ENCODE measurements around the gene ACP4. TPM values are rescaled to one million over a fixed set of nuclear protein-coding genes. Genes with fewer than 3 reads are reported as not detected.
"Not testable (repeated sequence)": the region's sequence is repeated elsewhere in the genome, so short reads cannot be mapped to it uniquely, and the experiment has no call there.

Gene ACP4
- total RNA-seq, 1 donor from 2014 or later = not detected

DNA sequence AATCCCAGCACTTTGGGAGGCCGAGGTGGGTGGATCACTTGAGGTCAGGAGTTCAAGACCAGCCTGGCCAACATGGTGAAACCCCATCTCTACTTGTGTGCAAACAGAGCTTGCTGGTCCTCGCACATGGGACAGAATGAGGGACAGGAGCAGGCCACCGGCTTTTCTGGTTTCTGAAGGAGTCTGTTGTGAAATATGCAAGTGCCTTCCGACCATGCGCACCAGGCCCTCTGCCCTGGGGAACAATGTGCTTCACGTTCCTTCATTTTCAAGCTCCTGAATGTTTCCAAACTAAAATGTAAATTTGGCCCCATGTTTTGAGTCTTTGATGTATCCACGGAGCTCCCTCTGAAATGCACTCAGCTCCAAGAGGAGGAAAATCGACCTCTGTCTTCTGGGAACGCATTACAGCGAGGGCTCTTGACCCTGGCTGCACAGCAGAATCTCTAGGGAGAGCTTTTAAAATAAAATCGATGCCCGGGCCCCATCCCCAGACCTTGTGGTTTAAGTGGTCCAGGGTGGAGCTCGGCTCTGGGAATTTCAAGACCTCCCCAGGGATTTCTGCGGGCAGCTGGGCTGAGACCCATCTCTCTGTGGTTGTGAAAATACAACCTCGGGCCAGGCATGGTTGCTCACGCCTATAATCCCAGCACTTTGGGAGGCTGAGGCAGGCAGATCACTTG, 9.3 kb upstream of the ACP4 start:
- H3K27ac Mint-ChIP-seq = no peak overlapping the region

DNA sequence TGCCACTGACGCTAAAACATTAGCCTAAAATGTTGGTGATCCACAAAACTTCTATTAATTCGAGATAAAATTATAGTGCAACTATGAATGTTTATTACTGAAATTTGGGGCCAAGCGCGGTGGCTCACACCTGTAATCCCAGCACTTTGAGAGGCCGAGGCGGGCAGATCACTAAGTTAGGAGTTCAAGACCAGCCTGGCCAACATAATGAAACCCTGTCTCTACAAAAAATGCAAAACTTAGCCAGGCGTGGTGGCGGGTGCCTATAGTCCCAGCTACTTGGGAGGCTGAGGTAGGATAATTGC, 6.4 kb upstream of the ACP4 start:
- H3K4me3 Mint-ChIP-seq; DNase-seq (ENCODE audit: extremely low spot score, unreplicated experiment); H3K36me3 Mint-ChIP-seq; H3K9me3 Mint-ChIP-seq: not testable (repeated sequence)
- H3K27me3 Mint-ChIP-seq = peaks cover 48% of the 10 kb centered on the region
- peaks cover 17% of the 10 kb centered on the region for H3K4me1 Mint-ChIP-seq (ENCODE audit: unreplicated experiment)
- H3K27ac Mint-ChIP-seq = peak overlapping the region; percentile 58

More for the DNA sequence above, 9.3 kb upstream of the ACP4 start:
- no peaks in the 10 kb centered on the region for H3K9me3 Mint-ChIP-seq
- H3K27me3 Mint-ChIP-seq = peaks cover 74% of the 10 kb centered on the region
- H3K36me3 Mint-ChIP-seq = no peaks in the 10 kb centered on the region
- TF ChIP-seq, protein P1, sequence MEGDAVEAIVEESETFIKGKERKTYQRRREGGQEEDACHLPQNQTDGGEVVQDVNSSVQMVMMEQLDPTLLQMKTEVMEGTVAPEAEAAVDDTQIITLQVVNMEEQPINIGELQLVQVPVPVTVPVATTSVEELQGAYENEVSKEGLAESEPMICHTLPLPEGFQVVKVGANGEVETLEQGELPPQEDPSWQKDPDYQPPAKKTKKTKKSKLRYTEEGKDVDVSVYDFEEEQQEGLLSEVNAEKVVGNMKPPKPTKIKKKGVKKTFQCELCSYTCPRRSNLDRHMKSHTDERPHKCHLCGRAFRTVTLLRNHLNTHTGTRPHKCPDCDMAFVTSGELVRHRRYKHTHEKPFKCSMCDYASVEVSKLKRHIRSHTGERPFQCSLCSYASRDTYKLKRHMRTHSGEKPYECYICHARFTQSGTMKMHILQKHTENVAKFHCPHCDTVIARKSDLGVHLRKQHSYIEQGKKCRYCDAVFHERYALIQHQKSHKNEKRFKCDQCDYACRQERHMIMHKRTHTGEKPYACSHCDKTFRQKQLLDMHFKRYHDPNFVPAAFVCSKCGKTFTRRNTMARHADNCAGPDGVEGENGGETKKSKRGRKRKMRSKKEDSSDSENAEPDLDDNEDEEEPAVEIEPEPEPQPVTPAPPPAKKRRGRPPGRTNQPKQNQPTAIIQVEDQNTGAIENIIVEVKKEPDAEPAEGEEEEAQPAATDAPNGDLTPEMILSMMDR (conservative IDR thresholded peaks at IDR 0.05) = no peak
- no peak for DNase-seq (ENCODE audit: extremely low spot score, unreplicated experiment)
- H3K4me1 Mint-ChIP-seq (ENCODE audit: unreplicated experiment) = peaks cover 17% of the 10 kb centered on the region
- H3K4me3 Mint-ChIP-seq = no peak overlapping the region

GRCh38 chr19:50784710-50785109, 5.5 kb upstream of the ACP4 start:
- no peaks in the 10 kb centered on the region for H3K9me3 Mint-ChIP-seq
- DNase-seq (ENCODE audit: extremely low spot score, unreplicated experiment) = no peak

GRCh38 chr19:50785329-50785728, 4.9 kb upstream of the ACP4 start:
- H3K27me3 Mint-ChIP-seq = peaks cover 33% of the 10 kb centered on the region
- no peaks in the 10 kb centered on the region for H3K36me3 Mint-ChIP-seq
- no peak for DNase-seq (ENCODE audit: extremely low spot score, unreplicated experiment)
- H3K4me1 Mint-ChIP-seq (ENCODE audit: unreplicated experiment) = peaks cover 13% of the 10 kb centered on the region
- H3K27ac Mint-ChIP-seq = no peak overlapping the region
- H3K9me3 Mint-ChIP-seq = no peaks in the 10 kb centered on the region
- TF ChIP-seq, protein P1 (conservative IDR thresholded peaks at IDR 0.05) = no peak
- no peak overlapping the region for H3K4me3 Mint-ChIP-seq

More at GRCh38 chr19:50784710-50785109, 5.5 kb upstream of the ACP4 start:
- H3K27me3 Mint-ChIP-seq = peaks cover 39% of the 10 kb centered on the region
- no peak overlapping the region for H3K27ac Mint-ChIP-seq
- TF ChIP-seq, protein P1 (conservative IDR thresholded peaks at IDR 0.05) = no peak
- H3K36me3 Mint-ChIP-seq = no peaks in the 10 kb centered on the region
- no peak overlapping the region for H3K4me3 Mint-ChIP-seq
- peaks cover 13% of the 10 kb centered on the region for H3K4me1 Mint-ChIP-seq (ENCODE audit: unreplicated experiment)

GRCh38 chr19:50790922-50791467, 780 bp downstream of the ACP4 start:
- peak overlapping the region; percentile 47 for H3K27ac Mint-ChIP-seq
- TF ChIP-seq, protein P1 (conservative IDR thresholded peaks at IDR 0.05) = no peak
- H3K4me3 Mint-ChIP-seq = peak overlapping the region; percentile 26
- no peaks in the 10 kb centered on the region for H3K4me1 Mint-ChIP-seq (ENCODE audit: unreplicated experiment)
- H3K36me3 Mint-ChIP-seq = no peaks in the 10 kb centered on the region
- no peaks in the 10 kb centered on the region for H3K27me3 Mint-ChIP-seq
- no peak for DNase-seq (ENCODE audit: extremely low spot score, unreplicated experiment)
- no peaks in the 10 kb centered on the region for H3K9me3 Mint-ChIP-seq

GRCh38 chr19:50791594-50792271, 1.5 kb downstream of the ACP4 start:
- Mint-ChIP-seq H3K4me1 (ENCODE audit: unreplicated experiment) (no peaks in the 10 kb centered on the region), H3K9me3 (no peaks in the 10 kb centered on the region), H3K27me3 (no peaks in the 10 kb centered on the region), H3K4me3 (no peak overlapping the region), H3K36me3 (no peaks in the 10 kb centered on the region), H3K27ac (peak overlapping the region; percentile 47)
- DNase-seq (ENCODE audit: extremely low spot score, unreplicated experiment) = no peak
- TF ChIP-seq, protein P1 (conservative IDR thresholded peaks at IDR 0.05) = no peak
